Activated B cell treated with CpG ODN at 0.5 μM for 24 hours (primary cell): Measurements from ENCODE around the gene TMEM8B. TPM values are rescaled to one million over a fixed set of nuclear protein-coding genes. Genes with fewer than 3 reads are reported as not detected.

ENCODE experiments used
- ATAC-seq: fragments of 200-7000 bp; cut with Tn5 transposase; one replicate; pipeline ENCODE4 v1.10.0; 2021; ENCODE audit warnings: low read depth, mild to moderate bottlenecking, moderate library complexity
- CTCF ChIA-PET: fragments of 350-600 bp; sonication (Branson Sonifier 250); formaldehyde crosslinking; loops from one replicate; lab custom pipeline; 2021; ENCODE audit warnings: antibody characterized with exemption; lab: Charles Lee
- POLR2A ChIA-PET: fragments of 350-600 bp; sonication (Branson Sonifier 250); formaldehyde crosslinking; loops from one replicate; lab custom pipeline; 2021; ENCODE audit warnings: antibody characterized with exemption; lab: Charles Lee
- DNase-seq: peaks from one replicate; pipeline ENCODE4 v3.0.0; 2022
- H3K27ac Mint-ChIP-seq: one replicate; pipeline ENCODE4 v1.8.0; 2020; ENCODE audit warnings: mixed read lengths
- H3K27me3 Mint-ChIP-seq: one replicate; pipeline ENCODE4 v1.8.0; 2021; ENCODE audit warnings: mixed read lengths
- H3K36me3 Mint-ChIP-seq: one replicate; pipeline ENCODE4 v1.8.0; 2021; ENCODE audit warnings: low read depth, mixed read lengths
- H3K4me1 Mint-ChIP-seq: one replicate; pipeline ENCODE4 v1.8.0; 2021; ENCODE audit warnings: mixed read lengths
- H3K4me3 Mint-ChIP-seq: one replicate; pipeline ENCODE4 v1.8.0; 2020; ENCODE audit warnings: mild to moderate bottlenecking, mixed read lengths
- H3K9me3 Mint-ChIP-seq: one replicate; pipeline ENCODE4 v1.8.0; 2020; ENCODE audit warnings: mixed read lengths
- intact Hi-C: fragments of 100-400 bp; cut with micrococcal nuclease; formaldehyde crosslinking; loops from one replicate; pipeline ENCODE4 v1.15.1; 2024
- total RNA-seq: library from RNA; stranded (reverse); gene quantifications from 2 replicates; pipeline ENCODE4 v1.2.3, GENCODE V29; 2022
- TF ChIP-seq, protein P1 (sequence below): fragments of 200-600 bp; IDR thresholded peaks from one replicate; pipeline ENCODE4 v1.8.0; 2022; ENCODE audit warnings: antibody characterized with exemption, mild to moderate bottlenecking

TMEM8B gene
- total RNA-seq, 1 donor from 2014 or later = 8.0 TPM

GRCh38 chr9:35834260-35835215, 5.5 kb downstream of the TMEM8B start:
- Mint-ChIP-seq H3K4me3 (peak overlapping the region; percentile 33), H3K36me3 (no peaks in the 10 kb centered on the region), H3K27ac (peak overlapping the region; percentile 38), H3K27me3 (no peaks in the 10 kb centered on the region), H3K4me1 (peaks cover 35% of the 10 kb centered on the region), H3K9me3 (no peaks in the 10 kb centered on the region)
- ChIA-PET CTCF (interaction anchor here (0.7 to 6.0 kb wide), 6 partner anchors 8 to 48 kb away, joined by 3 to 28 read pairs (median 4); no protein-coding TSS in a partner anchor), POLR2A (interaction anchor here (1.3 to 1.6 kb wide), 2 partner anchors 20 to 102 kb away, joined by 4 to 11 read pairs; partner anchors contain the start of genes CREB3 and HINT2)
- TF ChIP-seq, protein P1, sequence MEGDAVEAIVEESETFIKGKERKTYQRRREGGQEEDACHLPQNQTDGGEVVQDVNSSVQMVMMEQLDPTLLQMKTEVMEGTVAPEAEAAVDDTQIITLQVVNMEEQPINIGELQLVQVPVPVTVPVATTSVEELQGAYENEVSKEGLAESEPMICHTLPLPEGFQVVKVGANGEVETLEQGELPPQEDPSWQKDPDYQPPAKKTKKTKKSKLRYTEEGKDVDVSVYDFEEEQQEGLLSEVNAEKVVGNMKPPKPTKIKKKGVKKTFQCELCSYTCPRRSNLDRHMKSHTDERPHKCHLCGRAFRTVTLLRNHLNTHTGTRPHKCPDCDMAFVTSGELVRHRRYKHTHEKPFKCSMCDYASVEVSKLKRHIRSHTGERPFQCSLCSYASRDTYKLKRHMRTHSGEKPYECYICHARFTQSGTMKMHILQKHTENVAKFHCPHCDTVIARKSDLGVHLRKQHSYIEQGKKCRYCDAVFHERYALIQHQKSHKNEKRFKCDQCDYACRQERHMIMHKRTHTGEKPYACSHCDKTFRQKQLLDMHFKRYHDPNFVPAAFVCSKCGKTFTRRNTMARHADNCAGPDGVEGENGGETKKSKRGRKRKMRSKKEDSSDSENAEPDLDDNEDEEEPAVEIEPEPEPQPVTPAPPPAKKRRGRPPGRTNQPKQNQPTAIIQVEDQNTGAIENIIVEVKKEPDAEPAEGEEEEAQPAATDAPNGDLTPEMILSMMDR = no peak
- intact Hi-C loops = no loop called here
- DNase-seq (no peak), ATAC-seq (no peak)

- Mint-ChIP-seq H3K9me3 (no peaks in the 10 kb centered on the region), H3K36me3 (no peaks in the 10 kb centered on the region), H3K4me1 (peaks cover 35% of the 10 kb centered on the region), H3K27me3 (no peaks in the 10 kb centered on the region), H3K27ac (no peak overlapping the region), H3K4me3 (no peak overlapping the region)
- TF ChIP-seq, protein P1 = no peak
- ChIA-PET CTCF (interaction anchor here (0.7 to 6.0 kb wide), 4 partner anchors 9 to 101 kb away, joined by 3 to 28 read pairs (median 6); no protein-coding TSS in a partner anchor), POLR2A (no interaction called here)
- intact Hi-C loops = no loop called here
- ATAC-seq = no peak
- DNase-seq = no peak
Measured at GRCh38 chr9:35835216-35835632, 6.2 kb downstream of the TMEM8B start.

- H3K27me3 Mint-ChIP-seq = no peaks in the 10 kb centered on the region
- ATAC-seq (no peak), DNase-seq (no peak)
- no peaks in the 10 kb centered on the region for H3K9me3 Mint-ChIP-seq
- intact Hi-C loops = no loop called here
- H3K36me3 Mint-ChIP-seq = no peaks in the 10 kb centered on the region
- ChIA-PET POLR2A (no interaction called here), CTCF (interaction anchor here (0.7 to 6.0 kb wide), 3 partner anchors 10 to 102 kb away, joined by 3 to 28 read pairs (median 10); no protein-coding TSS in a partner anchor)
- H3K27ac Mint-ChIP-seq = no peak overlapping the region
- H3K4me1 Mint-ChIP-seq = peaks cover 39% of the 10 kb centered on the region
- no peak overlapping the region for H3K4me3 Mint-ChIP-seq
- TF ChIP-seq, protein P1 = no peak
Measured at GRCh38 chr9:35835766-35836165, 6.7 kb downstream of the TMEM8B start.

- CTCF ChIA-PET = interaction anchor here (1.9 to 6.0 kb wide), 2 partner anchors 10 to 46 kb away, joined by 10 to 28 read pairs; no protein-coding TSS in a partner anchor
- ATAC-seq = no peak
- H3K36me3 Mint-ChIP-seq = no peaks in the 10 kb centered on the region
- intact Hi-C loops = no loop called here
- H3K9me3 Mint-ChIP-seq = no peaks in the 10 kb centered on the region
- peaks cover 43% of the 10 kb centered on the region for H3K4me1 Mint-ChIP-seq
- POLR2A ChIA-PET = no interaction called here
- H3K27me3 Mint-ChIP-seq = no peaks in the 10 kb centered on the region
- no peak for DNase-seq
- no peak overlapping the region for H3K4me3 Mint-ChIP-seq
- TF ChIP-seq, protein P1 = no peak
- H3K27ac Mint-ChIP-seq = no peak overlapping the region
Measured at GRCh38 chr9:35836595-35836994, 7.6 kb downstream of the TMEM8B start.

DNA sequence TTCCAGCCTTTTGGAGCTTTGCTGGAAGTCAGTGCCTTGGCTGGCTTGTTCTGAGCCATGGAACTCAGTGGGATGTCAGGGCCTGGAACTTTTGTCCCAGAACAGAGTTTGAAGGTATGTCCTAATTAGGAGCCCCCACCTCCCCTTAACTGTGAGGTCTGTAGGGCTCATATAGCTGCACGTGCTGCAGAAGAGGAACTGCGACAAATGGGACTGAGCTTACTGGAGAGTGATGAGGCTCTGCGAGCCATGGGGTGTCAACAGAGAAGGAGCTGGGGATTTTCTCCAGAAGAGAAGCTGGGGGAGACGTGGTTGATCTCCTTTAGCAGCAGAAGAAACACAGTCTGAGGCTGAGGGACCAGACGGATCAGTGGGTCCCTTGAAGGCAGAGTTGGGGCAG, 10.9 kb downstream of the TMEM8B start:
- TF ChIP-seq, protein P1 = no peak
- no peak for DNase-seq
- CTCF ChIA-PET = interaction anchor here (1.5 to 6.0 kb wide), 2 partner anchors 14 to 42 kb away, joined by 6 to 28 read pairs; no protein-coding TSS in a partner anchor
- Mint-ChIP-seq H3K4me3 (no peak overlapping the region), H3K9me3 (no peaks in the 10 kb centered on the region), H3K27ac (no peak overlapping the region), H3K27me3 (no peaks in the 10 kb centered on the region), H3K4me1 (peaks cover 50% of the 10 kb centered on the region), H3K36me3 (no peaks in the 10 kb centered on the region)
- ATAC-seq = peak; percentile 51
- POLR2A ChIA-PET = interaction anchor here (0.9 kb wide), 1 partner anchor 11 kb away, joined by 4 read pairs; the partner anchor contains the start of genes FAM221B and TMEM8B
- intact Hi-C loops = no loop called here
